GM21576 (cell line): ENCODE data around the gene UGT1A9.
"Not testable (repeated sequence)": the region's sequence is repeated elsewhere in the genome, so short reads cannot be mapped to it uniquely, and the experiment has no call there.

Experiments used
- ATAC-seq: cut with Tn5 transposase; IDR thresholded peaks from one replicate; pipeline ENCODE4 v1.9.1; 2021; ENCODE audit warnings: mild to moderate bottlenecking, moderate library complexity; ENCODE audit not compliant: unreplicated experiment

UGT1A9 gene

DNA sequence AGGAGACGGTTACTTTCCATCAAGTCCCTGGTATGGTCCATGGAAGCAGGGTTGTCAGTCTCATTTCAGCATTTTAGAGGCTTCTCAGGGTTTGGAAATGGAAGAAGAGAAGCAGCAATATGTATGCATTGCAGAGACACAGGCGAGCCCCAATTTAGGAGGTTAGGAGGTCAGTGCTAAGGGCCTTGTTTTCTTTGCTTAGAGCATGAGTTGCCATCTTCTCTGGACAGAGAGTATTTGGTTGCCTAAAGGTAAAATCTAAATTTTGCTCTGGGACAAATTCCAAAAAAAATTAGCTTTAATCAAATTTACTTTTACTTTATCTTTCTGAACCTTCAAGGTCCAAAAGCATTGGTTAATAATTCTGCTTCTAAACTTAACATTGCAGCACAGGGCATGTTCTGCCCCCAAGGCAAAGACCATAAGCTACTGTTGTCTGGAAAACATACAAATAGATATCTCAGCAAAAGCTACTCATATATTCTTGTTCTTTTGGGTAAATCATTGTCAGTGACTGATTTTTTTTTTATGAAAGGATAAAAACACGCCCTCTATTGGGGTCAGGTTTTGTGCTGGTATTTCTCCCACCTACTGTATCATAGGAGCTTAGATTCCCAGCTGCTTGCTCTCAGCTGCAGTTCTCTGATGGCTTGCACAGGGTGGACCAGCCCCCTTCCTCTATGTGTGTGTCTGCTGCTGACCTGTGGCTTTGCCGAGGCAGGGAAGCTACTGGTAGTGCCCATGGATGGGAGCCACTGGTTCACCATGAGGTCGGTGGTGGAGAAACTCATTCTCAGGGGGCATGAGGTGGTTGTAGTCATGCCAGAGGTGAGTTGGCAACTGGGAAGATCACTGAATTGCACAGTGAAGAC is at the start of gene UGT1A9:
Gene UGT1A9 (plus strand): TSS at position 609 of the 872 bp plus-strand sequence. CDS start 37 bp downstream, at position 646.
- no peak for ATAC-seq

DNA sequence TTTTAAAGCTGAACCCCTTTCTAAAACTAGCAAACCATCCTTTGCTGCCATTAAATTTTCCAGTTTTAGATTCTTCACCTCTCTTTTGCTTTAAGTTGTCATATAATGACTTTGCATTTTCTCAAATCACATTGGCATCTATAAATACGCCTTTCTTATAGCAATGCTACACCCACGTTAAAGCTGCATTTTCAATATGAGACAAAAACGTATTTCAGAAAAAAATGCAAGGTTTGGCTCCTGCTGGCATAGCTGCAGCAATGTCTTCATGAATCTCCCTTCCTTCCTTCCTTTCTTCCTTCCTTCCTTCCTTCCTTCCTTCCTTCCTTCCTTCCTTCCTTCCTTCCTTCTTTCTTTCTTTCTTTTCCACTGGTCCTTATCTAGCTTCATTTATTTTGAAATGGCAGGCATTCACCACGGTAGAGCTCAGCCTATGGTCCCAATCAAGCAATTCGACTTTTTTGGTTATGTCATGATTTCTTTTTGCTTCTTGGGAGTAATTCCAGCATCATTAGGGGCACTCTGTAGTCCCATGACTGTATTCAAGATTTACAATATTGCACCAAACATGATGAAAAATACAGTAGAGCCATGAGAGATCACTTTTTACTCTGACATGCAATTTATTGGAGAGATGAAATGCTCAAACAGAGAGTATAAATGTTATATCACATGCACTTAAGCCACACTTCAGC is 44.2 kb upstream of the UGT1A9 start:
- no peak for ATAC-seq

DNA sequence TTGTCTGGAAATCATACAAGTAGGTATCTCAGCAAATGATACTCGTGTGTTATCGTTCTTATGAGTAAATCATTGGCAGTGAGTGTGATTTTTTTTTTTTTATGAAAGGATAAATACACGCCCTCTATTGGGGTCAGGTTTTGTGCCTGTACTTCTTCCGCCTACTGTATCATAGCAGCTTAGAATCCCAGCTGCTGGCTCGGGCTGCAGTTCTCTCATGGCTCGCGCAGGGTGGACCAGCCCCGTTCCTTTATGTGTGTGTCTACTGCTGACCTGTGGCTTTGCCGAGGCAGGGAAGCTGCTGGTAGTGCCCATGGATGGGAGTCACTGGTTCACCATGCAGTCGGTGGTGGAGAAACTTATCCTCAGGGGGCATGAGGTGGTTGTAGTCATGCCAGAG is 35.4 kb upstream of the UGT1A9 start, which contains the start of gene UGT1A10:
Gene UGT1A10 (plus strand): TSS at position 143 of the 400 bp plus-strand sequence. CDS start 75 bp downstream, at position 218.
- ATAC-seq, result not testable (repeated sequence)

DNA sequence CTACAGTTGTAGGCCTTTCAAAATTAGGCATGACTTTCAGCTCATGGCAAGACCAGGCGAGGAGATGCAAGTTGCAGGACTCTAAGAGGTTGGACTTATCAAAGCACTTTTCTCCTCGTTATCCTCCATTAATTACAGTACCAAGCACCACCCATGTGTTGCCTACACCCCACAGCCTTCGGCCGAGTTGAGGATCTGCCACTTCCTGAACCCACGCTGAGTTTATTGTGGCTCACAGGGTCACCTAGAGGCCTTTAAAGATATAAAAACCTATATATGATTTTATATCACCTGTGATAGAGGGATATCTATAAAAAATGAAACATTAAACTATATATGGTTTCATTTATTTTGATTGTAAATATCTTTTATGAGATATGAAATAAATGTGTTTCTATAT is 32.9 kb upstream of the UGT1A9 start:
- no peak for ATAC-seq

DNA sequence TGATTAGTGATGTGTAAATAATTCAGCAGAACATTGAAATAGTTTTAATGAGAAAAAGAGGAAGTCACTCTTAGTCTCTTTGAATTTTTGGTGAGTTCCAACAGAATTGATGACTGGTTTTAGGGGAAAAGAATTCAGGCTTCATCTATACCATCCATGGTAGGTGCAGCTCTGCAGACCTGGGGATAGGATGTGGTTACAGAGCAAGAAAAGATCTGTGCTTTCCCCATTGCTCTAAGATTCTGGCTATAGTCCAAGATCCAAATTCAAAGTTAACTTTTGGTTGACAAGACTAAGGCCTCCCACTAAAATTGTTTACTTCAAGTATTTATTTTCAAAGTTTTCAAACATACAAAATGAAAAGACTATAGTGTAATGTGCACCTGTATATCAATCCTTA is 31.8 kb upstream of the UGT1A9 start:
- ATAC-seq, result no peak

DNA sequence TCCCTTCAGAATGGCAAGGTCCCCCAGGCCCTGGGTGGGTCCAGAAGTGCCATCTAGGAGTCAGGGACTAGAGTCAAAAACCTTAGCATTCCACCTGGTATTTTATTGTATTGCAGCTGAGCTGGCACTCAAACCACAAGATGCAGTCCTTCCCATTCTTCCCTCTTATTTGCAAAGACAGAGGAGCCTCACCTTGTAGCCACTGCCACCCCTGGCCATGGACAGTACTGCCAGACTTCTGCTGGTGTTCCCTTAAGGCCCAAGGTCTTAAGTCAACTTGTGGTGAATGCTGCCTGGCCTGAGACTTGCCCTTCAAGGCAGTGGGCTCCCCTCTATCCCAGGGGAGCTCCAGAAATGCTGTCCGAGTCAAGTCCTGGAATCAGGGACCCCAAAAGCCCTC is 28.6 kb upstream of the UGT1A9 start:
- no peak for ATAC-seq

DNA sequence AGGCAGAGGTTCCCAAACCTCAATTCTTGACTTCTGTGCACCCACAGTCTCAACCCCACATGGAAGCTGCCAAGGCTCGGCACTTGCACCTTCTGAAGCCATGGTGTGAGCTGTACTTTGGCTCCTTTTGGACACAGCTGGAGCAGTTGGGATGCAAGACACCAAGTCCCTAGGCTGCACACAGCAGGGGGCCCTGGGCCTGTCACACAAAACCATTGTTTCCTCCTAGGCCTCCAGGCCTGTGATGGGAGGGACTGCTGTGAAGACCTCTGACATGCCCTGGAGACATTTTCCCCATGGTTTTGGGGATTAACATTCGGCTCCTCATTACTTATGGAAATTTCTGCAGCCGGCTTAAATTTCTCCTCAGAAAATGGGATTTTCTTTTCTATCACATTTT is 25.7 kb upstream of the UGT1A9 start:
- ATAC-seq, result not testable (repeated sequence)

DNA sequence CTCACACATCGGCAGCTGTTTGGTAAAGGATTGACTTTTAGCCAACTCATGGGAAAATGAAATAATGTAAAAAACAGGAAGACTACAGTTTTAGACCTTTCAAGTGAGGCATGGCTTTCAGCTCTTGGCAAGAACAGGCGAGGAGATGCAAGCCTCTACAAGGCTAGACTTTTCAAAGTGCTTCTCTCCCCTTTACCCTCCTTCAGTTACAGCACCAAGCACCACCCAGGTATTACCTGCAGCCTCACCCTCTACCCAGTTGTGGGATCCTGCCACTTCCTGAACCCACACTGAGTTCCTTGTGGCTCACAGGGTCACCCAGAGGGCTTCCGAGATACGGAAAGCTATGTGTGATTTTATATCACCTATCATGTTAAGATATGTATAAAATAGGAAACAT is 20.7 kb upstream of the UGT1A9 start:
- ATAC-seq, result no peak

DNA sequence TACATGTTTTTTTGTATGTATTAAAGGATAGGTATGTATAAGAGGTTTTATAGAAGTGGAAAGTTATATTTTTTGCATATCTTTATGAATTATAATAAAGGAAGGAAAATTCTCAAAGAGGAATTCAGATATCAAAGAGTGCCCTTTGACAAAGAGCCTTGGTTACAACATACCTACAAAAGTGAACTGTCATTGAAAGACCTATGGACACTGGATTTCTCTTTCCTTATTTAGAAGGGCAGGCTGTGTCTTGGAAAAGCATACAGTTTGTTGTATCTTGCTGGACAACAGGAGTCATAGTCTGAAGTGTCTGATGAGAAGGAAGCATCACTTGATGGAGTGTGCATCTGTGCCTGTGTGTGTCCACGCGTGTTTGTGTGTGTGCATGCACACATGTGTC is 20.3 kb upstream of the UGT1A9 start:
- ATAC-seq, result no peak

DNA sequence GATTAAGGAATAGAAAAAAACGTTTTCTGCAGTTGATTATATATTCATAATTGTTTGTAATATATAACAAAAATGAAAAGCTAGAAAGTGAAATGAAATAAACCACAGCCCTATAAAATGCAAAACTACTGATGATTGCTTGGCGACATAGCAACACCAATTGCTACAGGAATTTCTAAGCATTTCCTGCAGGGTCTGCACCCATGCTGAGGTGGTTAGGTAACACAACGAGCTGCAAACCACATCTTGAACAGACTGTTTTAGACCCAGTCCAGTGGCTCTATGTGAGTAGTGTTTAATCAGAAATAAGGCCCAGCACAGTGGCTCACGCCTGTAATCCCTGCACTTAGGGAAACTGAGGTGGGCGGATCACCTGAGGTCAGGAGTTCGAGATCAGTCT is 17.2 kb upstream of the UGT1A9 start:
- no peak for ATAC-seq

DNA sequence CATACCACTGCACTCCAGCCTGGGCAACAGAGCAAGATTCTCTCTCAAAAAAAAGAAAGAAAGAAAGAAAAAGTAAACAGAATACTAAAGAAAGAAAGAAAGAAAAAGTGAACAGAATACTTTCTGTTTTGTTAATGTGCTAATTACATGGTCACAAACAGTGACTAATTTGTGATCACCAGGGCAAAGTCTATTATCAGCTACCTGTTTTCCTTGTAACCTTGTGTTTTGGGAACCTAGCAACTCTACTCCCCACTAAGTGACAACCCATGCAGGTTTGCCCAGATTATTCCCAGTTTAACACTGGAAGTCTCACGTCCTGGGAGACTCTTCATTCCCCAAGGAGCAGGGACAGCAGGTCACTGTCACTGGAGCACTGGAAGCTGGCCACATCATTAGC is 16.7 kb upstream of the UGT1A9 start:
- ATAC-seq, result no peak

DNA sequence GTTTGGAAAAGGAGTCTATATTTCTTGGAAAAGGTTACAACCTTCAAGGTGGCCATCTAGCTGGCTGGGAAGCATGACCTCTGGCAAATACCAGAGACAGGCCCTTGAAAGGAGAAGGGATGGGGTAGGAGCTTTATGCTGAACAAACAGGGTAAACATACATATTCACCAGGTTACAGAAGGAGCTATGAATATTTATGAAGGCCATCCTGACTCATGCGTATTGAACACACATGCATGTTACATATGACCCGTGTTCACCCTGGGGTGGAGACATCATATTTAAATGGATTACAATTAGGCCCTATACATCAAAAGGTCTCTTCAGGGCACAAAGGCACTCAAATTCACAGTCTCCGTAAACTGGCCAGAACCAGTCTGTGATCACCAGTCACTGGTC is 15.8 kb upstream of the UGT1A9 start:
- not testable (repeated sequence) for ATAC-seq

DNA sequence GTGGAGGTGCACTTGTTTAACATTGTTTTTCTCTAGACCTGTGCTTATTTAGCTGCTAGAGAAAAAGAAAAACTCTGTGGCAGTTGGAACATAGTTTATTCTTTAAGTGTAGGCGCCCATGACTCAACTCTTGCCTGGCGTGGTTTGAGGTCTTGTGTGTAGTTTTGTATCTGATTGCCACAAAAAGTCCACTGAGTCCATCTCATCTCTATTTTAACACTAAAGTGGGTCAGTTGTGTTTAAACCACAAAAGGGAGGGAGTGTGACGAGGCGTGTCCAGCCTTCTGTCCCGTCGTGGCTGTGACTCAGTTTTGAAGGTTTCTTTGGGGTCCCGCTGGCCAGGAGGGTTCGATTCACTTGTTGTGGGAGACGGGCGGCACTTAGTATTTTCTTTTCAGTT is 15.3 kb upstream of the UGT1A9 start:
- ATAC-seq, result no peak

DNA sequence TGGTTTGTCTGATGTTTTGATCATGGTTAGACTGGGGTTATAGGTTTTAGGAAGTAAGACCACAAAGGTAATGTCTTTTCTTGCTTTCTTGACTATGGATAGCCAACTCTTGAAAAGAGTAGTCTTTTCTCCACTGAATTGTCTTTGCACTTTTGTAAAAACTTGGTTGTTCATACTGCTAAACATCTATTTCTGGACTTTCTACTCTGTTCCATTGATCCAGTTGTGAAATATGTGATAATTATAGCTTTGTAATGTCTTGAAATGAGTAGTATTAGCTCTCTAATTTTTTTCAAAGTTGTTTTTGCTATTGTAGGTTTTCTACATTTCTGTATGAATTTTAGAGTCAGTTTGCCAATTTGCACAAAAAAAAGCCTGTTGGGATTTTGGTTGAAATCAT is 13.1 kb upstream of the UGT1A9 start:
- ATAC-seq, result no peak

DNA sequence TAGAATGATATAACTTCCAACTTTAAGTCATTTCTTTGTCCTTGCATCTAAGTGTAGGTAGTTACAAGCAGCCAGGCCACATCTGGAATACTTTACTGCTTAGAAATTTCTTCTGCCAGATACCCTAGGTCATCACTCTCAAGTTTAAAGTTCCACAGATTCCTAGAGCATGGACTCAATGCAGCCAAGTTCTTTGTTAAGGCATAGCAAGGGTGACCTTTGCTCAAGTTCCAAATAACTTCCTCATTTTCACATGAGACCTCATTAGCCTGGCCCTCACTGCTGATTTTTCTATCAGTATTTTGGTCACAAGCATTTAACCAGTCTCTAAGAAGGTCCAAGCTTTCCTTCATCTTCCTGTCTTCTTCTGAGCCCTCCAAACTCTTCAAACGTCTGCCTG is 7.8 kb upstream of the UGT1A9 start:
- ATAC-seq, result no peak

DNA sequence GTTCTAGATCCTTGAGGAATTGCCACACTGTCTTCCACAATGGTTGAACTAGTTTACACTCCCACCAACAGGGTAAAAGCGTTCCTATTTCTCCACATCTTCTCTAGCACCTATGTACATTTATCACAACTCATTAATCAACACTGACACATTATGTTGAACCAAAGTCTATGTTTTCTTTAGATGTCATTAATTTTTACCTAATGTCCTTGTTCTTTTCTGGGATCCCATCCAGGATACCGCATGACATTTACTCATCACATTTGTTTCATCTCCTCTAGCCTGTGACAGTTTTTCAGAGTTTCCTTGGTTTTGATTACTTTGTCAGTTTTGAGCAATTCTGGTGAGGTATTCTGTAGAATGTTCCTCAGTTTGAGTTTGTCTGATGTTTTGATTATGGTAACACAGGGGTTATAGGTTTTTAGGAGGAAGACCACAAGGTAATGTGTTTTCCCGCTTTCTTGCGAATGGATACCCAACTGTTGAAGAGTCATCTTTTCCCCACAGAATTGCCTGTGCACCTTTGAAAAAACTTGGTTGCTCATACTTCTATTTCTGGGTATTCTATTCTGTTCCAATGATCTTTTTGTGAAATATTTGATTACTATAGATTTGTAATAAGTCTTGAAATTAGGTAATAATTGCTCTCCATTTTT is 3.0 kb upstream of the UGT1A9 start:
- no peak for ATAC-seq

DNA sequence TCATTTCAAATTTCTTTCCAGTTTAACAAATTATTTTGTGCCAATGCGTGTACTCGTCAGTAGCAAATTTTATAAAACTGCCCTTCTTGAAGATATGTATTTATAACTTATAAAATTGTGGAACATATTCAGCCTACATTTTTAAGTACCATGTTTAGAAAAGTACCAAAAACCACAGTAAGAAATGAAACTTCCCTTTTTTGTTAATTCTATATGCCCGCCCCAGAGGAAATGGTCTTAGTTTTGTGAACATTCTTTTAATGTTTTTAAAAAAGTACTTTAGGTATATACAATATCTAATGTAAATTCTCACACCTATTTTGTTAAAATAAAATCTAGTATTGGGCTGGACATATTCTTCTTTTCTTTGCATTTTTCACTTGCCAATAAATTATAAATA is 1.2 kb downstream of the UGT1A9 start:
- ATAC-seq, result no peak

DNA sequence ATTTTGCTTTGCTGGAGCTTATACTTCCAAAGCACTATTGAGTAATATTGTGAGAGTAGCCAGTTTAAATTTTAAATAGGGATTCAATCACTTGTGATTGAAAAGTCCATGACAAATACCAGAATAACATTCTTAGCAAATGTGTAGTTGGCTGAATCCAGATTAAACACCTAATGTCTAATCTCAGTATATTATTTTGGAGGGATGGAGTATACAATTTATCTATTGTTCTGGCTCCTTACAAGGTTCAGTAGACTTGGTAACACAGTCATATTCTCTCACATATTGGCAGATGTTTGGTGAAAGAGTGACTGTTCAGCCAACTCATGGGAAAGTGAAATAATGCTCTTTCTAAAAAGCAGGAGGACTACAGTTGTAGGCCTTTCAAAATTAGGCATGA is 2.2 kb downstream of the UGT1A9 start:
- ATAC-seq, result no peak

DNA sequence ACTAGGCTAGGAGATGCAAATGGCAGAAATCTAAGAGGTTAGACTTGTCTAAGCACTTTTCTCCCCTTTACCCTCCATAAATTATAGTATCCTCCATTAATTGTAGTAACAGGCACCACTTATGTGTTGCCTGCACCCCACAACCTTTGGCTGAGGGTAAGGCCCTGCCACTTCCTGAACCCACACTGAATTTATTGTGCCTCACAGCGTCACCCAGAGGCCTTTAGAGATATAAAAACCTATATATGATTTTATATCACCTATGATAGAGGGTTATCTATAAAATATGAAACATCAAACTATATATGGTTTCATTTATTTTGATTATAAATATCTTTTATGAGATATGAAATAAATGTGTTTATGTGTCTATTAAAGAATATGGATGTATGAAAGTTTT is 2.6 kb downstream of the UGT1A9 start:
- ATAC-seq, result no peak

DNA sequence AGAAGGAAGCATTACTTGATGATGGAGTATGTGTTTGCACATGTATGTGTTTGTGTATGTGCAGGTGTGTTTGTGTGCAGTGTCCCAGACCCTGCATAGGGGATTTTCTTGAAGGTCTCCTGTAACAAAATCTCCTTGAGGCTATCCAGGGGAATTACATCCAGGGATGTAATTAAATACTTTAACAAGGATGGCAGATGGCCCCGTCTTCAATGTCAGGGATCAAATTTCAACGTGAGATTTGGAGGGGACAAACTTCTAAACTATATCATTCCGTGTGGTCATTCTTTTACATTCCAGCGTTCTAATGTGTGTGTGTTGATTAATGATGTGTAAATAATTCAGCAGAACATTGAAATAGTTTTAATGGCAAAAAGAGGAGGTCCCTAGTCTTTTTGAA is 3.3 kb downstream of the UGT1A9 start:
- no peak for ATAC-seq

DNA sequence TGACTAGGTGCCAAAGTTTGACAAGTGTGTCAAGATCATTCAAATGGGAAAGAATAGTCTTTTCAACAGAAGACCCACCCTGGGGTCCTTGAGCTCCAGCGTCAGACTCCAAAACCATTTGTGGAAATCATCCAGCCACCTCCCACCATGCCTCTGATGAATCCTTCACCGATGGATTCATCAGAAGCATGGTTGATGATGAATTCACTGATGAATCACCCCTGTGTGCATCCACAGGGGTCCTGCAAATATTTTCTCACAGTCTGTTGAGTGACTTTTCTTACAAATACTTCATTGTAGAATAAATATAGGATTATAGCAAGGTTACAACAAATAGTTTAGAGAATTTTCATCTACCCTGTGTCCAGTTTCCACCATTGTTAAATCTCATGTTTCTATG is 4.3 kb downstream of the UGT1A9 start:
- ATAC-seq, result no peak

DNA sequence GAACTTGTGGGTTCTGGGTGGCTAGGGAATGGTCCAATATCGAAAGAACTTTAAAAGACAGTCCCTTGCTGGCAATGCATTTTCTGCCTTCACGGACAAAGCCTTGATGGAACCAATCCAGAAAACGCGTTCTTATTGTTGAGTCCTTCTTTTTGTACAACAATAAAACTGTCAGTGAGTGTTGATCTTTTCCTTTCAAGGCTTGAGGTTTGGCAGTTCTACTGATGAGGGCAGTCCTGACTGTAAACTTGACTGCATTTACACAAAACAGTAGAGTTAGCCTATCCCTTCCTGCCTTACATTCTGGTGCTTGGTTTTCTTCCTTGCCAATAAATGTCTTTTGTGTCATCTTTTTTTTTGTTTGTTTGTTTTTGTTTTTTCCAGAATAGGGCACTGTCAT is 7.5 kb downstream of the UGT1A9 start:
- no peak for ATAC-seq
